GM18951 (cell line): Measurements from ENCODE around the gene AIPL1.

ENCODE experiments used
- POLR2A ChIP-seq: IDR thresholded peaks from 4 replicates; pipeline ENCODE4 v1.6.1; 2011; ENCODE audit warnings: mild to moderate bottlenecking; ENCODE audit not compliant: insufficient read length, insufficient read depth; ENCODE audit errors: extremely low read depth
- in situ Hi-C: fragments of 300-500 bp; cut with MboI; formaldehyde crosslinking; loops from one replicate; pipeline ENCODE4 v1.12.0; 2022; ENCODE audit warnings: low sequenced_read_pairs, mixed read lengths, inconsistent platforms; ENCODE audit not compliant: unreplicated experiment

Gene AIPL1

GRCh38 chr17:6450926-6451832 is 16.3 kb upstream of the AIPL1 start:
- in situ Hi-C loops, result no loop called here
- TF ChIP-seq POLR2A, result no peak

- in situ Hi-C loops, result no loop called here
- no peak for TF ChIP-seq POLR2A
Observed at GRCh38 chr17:6449307-6449706, 14.4 kb upstream of the AIPL1 start.

GRCh38 chr17:6448473-6448872 is 13.6 kb upstream of the AIPL1 start:
- in situ Hi-C loops, result no loop called here
- no peak for TF ChIP-seq POLR2A

GRCh38 chr17:6446516-6447100 is 11.7 kb upstream of the AIPL1 start:
- no peak for TF ChIP-seq POLR2A
- in situ Hi-C loops, result no loop called here

- in situ Hi-C loops, result no loop called here
- TF ChIP-seq POLR2A, result no peak
Observed at GRCh38 chr17:6444571-6445335, 9.8 kb upstream of the AIPL1 start.

GRCh38 chr17:6443692-6444570 is 9.0 kb upstream of the AIPL1 start, which contains the start of gene PIMREG:
PIMREG (plus strand) TSS chr17:6444455; CDS start chr17:6445111, 656 bp downstream.
- in situ Hi-C loops, result no loop called here
- peak; percentile 85 for TF ChIP-seq POLR2A

- in situ Hi-C loops, result no loop called here
- TF ChIP-seq POLR2A, result no peak
Observed at GRCh38 chr17:6442775-6443174, 7.9 kb upstream of the AIPL1 start.

- no peak for TF ChIP-seq POLR2A
- in situ Hi-C loops, result no loop called here
Observed at GRCh38 chr17:6439951-6440350, 5.0 kb upstream of the AIPL1 start.

- in situ Hi-C loops, result no loop called here
- TF ChIP-seq POLR2A, result no peak
Observed at GRCh38 chr17:6437956-6438355, 3.0 kb upstream of the AIPL1 start.

- in situ Hi-C loops, result no loop called here
- no peak for TF ChIP-seq POLR2A
Observed at GRCh38 chr17:6437466-6437865, 2.5 kb upstream of the AIPL1 start.

GRCh38 chr17:6435968-6436367 is 1.0 kb upstream of the AIPL1 start:
- TF ChIP-seq POLR2A, result no peak
- in situ Hi-C loops, result no loop called here

GRCh38 chr17:6430769-6431168 is 4.2 kb downstream of the AIPL1 start:
- TF ChIP-seq POLR2A, result no peak
- in situ Hi-C loops, result no loop called here
